GM12864 (cell line): ENCODE measurements around the gene NOTUM.

Source experiments
- DNase-seq: peaks from one replicate; pipeline ENCODE4 v3.0.0-alpha.2; 2011; ENCODE audit warnings: low read depth
- H3K4me3 ChIP-seq: 2 replicates; pipeline ENCODE4 v1.5.1; 2011; ENCODE audit warnings: mild to moderate bottlenecking, low read depth, low read length, control low read depth
- TF ChIP-seq, protein P1 (sequence below): IDR thresholded peaks from 2 replicates; pipeline ENCODE4 v1.5.1; 2011; ENCODE audit warnings: low read depth, mild to moderate bottlenecking, moderate library complexity, low read length, control low read depth, inconsistent platforms; ENCODE audit errors: missing control alignments

NOTUM gene

DNA sequence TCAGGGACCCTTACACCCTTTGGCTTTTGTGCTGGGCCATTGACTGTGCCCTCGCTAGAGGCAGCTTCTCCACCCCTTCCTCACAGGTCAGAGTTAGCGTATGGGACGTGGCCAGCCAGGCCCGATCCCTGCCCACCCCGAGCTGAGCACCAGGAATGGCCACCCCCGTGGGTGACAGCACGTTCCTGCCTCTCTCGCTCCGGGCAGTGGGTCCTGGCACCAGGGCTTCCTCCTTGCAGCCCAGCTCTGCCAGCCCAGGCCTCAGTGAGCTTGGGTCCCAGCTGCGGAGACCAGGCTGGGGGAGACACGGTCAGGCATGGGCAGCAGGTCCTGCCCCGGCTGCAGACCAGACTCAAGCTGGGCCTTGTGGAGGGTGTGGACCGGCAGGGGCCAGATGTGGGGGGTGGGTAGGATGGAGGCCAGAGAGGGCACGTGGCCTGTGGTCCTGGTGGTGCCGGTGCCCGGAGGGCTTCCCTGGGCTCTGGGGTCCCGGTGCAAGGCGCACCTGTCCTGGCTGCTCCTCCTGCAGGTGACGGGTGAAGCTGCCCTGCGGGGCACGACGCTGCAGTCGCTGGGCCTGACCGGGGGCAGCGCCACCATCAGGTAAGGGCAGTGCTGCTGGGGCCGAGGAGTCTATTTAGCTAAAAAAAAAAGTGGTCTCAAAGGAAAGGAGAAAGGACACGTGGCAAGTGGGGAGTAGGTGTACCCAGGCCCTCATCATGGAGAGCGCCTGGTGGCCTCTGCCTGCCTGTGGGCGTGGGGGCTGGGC, 34.7 kb upstream of the NOTUM start:
- no peak for DNase-seq
- TF ChIP-seq, protein P1, sequence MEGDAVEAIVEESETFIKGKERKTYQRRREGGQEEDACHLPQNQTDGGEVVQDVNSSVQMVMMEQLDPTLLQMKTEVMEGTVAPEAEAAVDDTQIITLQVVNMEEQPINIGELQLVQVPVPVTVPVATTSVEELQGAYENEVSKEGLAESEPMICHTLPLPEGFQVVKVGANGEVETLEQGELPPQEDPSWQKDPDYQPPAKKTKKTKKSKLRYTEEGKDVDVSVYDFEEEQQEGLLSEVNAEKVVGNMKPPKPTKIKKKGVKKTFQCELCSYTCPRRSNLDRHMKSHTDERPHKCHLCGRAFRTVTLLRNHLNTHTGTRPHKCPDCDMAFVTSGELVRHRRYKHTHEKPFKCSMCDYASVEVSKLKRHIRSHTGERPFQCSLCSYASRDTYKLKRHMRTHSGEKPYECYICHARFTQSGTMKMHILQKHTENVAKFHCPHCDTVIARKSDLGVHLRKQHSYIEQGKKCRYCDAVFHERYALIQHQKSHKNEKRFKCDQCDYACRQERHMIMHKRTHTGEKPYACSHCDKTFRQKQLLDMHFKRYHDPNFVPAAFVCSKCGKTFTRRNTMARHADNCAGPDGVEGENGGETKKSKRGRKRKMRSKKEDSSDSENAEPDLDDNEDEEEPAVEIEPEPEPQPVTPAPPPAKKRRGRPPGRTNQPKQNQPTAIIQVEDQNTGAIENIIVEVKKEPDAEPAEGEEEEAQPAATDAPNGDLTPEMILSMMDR, result no peak
- H3K4me3 ChIP-seq, result no peak overlapping the region

DNA sequence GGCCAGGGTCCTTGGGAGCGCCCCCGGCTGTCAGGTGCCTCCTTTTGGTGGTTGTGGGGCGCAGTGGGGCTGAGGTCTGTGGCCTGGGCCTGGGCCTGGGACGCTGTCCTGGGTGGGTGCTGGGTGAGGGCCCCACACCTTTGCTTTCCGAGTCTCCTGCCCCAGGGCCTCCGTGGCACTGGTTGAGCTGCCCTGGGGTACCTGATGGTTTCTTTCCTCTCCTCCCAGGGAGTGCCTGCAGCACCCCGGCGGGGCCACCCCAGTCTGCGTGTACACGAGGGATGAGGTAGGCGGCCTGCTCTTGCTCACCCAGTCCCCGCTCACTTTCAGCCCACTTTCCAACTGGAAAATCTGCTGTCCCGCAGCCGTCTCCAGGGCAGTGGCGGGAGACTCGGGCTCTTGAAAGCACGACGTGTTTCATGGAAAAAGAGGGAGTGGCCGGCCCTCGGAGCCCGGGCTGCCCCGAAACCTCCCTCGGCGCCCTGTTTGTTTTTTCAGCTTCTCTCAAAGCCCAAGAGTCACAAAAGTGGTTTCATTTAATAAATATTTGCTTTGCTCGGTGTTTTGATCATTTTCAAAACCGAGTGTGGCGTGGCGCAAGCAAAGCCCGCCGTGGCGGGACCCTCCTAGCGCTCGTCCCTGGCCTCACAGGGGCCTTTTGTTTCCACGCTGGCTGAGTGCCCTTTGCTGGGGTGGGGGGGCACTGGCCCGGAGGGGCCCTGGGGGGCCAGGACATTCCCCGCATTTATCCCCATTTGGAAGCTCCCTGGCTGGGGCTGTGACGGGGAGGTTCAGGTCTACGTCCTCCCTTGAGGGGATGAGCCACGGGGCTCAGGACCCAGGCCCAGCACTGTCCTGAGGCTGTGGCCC, 33.8 kb upstream of the NOTUM start:
- DNase-seq, result no peak
- TF ChIP-seq, protein P1, result no peak

DNA sequence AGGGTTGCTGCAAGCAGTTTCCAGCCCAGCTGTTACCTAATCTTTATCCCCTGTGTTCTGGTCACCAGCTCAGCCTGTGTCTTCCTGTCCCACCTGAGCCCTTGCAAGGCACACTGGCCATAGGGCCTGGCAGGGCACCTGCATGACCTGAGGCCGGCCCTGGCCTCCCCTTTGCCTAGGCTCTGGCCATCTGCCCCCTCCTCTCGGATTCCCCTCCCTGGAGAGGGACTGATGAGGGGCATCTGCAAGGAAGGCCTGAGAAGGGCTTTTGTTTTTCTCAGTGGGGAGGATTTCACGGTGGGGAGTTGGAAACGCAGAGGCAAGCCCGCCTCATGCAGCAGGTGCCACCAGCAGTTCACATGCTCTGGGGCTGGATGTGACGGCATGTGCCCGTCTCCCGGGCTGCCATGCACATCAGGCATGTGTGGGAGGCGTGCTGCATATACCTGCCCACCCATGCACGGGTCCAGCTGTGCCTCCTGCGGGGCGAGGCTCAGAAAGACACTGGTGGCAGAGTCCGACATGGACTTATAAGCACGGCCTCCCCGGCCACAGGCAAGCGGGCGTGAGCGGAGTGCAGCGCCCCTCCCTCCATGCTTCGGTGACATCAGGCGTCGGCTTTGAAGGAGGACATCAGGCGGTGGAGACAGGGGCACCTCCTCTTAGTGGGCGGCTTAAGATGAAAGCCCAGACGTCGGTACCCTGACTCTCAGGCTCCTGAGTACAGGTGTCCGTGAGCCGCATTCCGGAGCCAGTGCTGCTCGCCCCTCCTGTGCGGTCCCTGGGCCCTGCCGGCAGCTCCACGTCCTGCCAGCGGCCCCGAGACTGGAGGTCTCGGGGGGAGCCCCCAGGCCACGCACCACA, 33.0 kb upstream of the NOTUM start:
- TF ChIP-seq, protein P1, result no peak
- no peak overlapping the region for H3K4me3 ChIP-seq
- DNase-seq, result no peak

More for the DNA sequence above, 33.8 kb upstream of the NOTUM start:
- no peak overlapping the region for H3K4me3 ChIP-seq

DNA sequence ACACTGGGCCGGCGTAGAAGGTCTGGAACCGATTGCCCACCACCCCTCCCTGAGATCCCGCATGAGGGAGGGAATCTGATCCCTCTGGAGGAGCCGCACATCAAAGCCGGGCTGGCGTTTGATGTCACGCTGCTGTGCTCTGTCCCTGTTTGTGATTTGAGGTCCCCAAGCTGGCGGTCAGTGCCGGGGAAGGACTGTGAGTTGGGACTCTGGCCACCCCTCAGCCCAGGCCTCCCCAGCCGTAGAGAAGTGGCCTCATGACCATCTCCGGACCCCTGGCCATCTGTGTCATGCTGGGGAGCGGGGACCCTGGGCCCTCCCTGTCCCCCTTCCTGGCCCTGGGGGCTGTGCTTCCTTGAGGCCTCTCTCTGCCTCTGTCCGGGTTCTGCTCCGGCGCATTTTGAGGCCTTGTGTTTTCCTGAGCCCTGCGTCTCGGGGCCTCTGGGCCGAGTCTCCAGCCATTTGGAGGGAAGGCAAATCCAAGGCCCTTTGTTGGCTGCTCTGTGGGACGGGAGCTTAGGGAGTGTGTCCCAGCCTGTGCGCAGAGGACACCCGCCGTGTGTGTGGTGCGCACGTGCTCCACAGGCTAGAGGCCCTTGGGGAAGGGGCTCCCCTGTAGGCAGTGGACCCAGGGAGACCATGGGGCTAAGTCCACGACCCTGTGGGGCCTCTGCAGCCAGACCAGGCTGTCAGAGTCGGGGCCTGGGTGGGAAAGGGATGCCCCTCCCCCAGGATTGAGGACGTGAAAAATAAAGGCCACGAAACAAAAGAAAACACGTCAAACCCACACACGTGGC, 31.5 kb upstream of the NOTUM start:
- H3K4me3 ChIP-seq, result no peak overlapping the region

DNA sequence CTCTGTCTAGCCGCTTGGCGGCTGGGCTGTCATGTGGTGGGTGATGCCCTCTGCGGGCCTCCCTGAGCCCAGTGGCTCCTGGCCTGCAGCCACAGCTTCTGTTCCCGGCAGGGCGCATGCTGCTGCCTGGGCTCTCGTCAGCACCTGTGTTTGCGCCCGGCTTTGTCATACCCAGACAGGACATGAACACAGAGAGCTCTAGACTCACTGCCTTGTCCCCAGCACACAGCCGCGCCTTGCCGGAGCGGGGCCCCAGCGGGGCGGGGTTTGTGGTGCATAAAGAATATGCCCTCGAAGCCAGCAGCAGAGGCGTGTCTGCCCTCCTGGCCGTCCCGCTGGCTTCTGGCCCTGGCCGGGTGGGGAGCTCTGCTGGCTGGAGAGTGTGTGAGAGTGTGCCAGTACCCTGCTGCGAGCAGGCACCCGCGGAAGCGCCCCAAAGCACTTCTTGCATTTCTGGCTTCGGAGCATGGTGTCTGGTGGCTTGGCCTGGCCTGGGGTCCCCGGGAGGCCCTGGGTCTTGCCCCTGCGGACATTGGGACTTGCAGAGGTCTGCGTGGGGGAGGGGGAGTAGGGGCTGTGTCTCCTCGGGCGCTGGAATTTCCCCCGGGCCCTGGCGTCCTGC, 30.8 kb upstream of the NOTUM start:
- DNase-seq, result no peak
- H3K4me3 ChIP-seq, result no peak overlapping the region
- TF ChIP-seq, protein P1, result no peak

More for the DNA sequence above, 31.5 kb upstream of the NOTUM start:
- TF ChIP-seq, protein P1, result no peak
- no peak for DNase-seq
